T-helper 1 cell treated with Interleukin-12 subunit alpha and Interleukin-12 subunit beta and Interleukin-4 antibody, amounts not matched to agents 30 μg/mL and 1 μg/mL, for 36 hours (primary cell): Measurements from ENCODE around the gene SLC9A7.
"Not testable (repeated sequence)": the region's sequence is repeated elsewhere in the genome, so short reads cannot be mapped to it uniquely, and the experiment has no call there.

Experiments used
- H3K27ac Mint-ChIP-seq: one replicate; pipeline ENCODE4 v1.8.0; 2021; ENCODE audit warnings: mild to moderate bottlenecking, mixed read lengths
- H3K27me3 Mint-ChIP-seq: one replicate; pipeline ENCODE4 v1.8.0; 2021; ENCODE audit warnings: low read depth, mixed read lengths
- H3K36me3 Mint-ChIP-seq: one replicate; pipeline ENCODE4 v1.8.0; 2021; ENCODE audit warnings: low read depth, mixed read lengths
- H3K4me1 Mint-ChIP-seq: one replicate; pipeline ENCODE4 v1.8.0; 2021; ENCODE audit warnings: low read depth, mixed read lengths
- H3K4me3 Mint-ChIP-seq: one replicate; pipeline ENCODE4 v1.8.0; 2021; ENCODE audit warnings: mild to moderate bottlenecking, moderate library complexity, mixed read lengths
- H3K9me3 Mint-ChIP-seq: one replicate; pipeline ENCODE4 v1.8.0; 2021; ENCODE audit warnings: mixed read lengths

The SLC9A7 gene

GRCh38 chrX:46733226-46733625, 25.7 kb downstream of the SLC9A7 start:
- peaks cover 11% of the 10 kb centered on the region for H3K4me1 Mint-ChIP-seq
- H3K4me3 Mint-ChIP-seq = no peak overlapping the region
- no peaks in the 10 kb centered on the region for H3K27me3 Mint-ChIP-seq
- no peak overlapping the region for H3K27ac Mint-ChIP-seq
- H3K36me3 Mint-ChIP-seq = peaks cover 12% of the 10 kb centered on the region
- peaks cover 31% of the 10 kb centered on the region for H3K9me3 Mint-ChIP-seq

DNA sequence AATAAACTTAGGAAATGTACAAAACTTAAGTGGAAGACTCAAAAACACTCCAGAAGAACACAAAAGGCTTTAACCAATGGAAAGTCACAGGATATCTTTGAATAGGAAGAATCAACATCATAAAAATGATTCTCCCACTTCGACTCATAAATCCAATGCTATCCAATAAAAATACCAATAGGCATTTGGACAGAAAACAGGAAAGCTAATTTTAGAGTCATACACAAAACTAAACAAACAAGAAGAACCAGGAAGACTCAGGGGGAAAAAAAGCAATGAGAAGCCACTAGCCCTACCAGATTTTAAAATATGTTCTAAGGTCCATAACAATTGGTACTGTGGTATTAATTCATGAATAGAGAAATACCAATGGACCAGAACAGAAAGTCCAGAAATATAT, 28.2 kb downstream of the SLC9A7 start:
- peaks cover 18% of the 10 kb centered on the region for H3K9me3 Mint-ChIP-seq
- no peak overlapping the region for H3K4me3 Mint-ChIP-seq
- H3K36me3 Mint-ChIP-seq = peaks cover 3% of the 10 kb centered on the region
- no peak overlapping the region for H3K27ac Mint-ChIP-seq
- peaks cover 11% of the 10 kb centered on the region for H3K4me1 Mint-ChIP-seq
- H3K27me3 Mint-ChIP-seq = no peaks in the 10 kb centered on the region

GRCh38 chrX:46727441-46727840, 31.5 kb downstream of the SLC9A7 start:
- H3K4me1 Mint-ChIP-seq = peaks cover 4% of the 10 kb centered on the region
- peaks cover 7% of the 10 kb centered on the region for H3K36me3 Mint-ChIP-seq
- H3K4me3 Mint-ChIP-seq = no peak overlapping the region
- no peaks in the 10 kb centered on the region for H3K27me3 Mint-ChIP-seq
- H3K27ac Mint-ChIP-seq = no peak overlapping the region
- no peaks in the 10 kb centered on the region for H3K9me3 Mint-ChIP-seq

DNA sequence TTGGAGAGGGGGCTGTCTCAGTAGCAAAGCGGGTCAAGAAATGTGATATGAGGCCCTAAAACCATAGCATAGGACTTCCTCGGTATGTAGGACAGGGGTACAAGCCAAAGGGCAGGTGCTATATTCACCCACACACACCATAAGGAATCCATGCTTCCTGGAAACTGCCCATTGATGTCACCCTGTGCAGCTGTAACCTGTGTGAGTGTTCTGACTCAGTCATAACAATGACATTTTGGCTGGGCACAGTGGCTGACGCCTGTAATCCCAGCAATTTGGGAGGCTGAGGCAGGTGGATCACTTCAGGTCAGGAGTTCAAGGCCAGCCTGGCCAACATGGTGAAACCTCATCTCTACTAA, 35.4 kb downstream of the SLC9A7 start:
- H3K27me3 Mint-ChIP-seq, H3K4me1 Mint-ChIP-seq, H3K4me3 Mint-ChIP-seq, H3K36me3 Mint-ChIP-seq, H3K27ac Mint-ChIP-seq, H3K9me3 Mint-ChIP-seq: not testable (repeated sequence)

DNA sequence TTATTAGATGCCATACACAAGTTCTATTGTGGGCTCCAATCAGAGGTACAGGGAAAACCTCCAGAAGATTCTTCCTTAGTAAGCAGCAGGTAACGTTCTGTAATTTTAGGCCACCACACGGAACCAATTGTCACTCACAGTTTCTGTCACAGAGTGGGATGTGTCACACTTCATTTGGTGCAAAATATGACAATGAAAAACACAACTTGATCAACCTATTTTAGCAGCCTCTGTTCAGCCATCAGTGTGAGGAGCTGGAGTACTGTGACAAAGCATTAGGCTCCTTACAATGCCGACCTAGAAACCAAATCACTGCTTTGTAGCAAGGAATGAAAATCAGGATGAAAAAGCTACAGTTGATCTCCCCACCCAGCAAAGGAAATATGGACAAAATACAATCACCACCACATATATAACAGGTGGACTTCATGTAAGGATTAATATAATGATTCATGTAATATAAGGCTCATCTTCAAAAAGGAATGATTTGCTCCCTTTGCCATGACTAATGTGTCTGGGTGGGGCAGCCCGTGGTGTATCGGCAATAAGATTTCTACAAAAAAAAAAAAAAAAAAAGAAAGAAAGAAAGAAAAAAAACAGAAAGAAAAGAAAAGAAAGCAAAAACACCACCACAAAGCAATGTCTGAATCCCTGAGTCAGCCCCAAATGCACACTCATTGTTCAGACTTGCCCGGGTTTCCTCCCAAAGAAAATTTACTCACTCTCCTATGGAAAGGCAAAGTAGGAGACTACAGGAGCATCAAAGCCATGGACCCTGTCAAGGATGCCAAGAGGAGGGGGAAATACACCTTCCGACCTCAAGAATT, 36.0 kb downstream of the SLC9A7 start:
- peaks cover under 1% of the 10 kb centered on the region for H3K9me3 Mint-ChIP-seq
- H3K4me1 Mint-ChIP-seq = peaks cover 4% of the 10 kb centered on the region
- H3K27me3 Mint-ChIP-seq = no peaks in the 10 kb centered on the region
- no peak overlapping the region for H3K27ac Mint-ChIP-seq
- H3K4me3 Mint-ChIP-seq = no peak overlapping the region
- H3K36me3 Mint-ChIP-seq = peaks cover 4% of the 10 kb centered on the region

DNA sequence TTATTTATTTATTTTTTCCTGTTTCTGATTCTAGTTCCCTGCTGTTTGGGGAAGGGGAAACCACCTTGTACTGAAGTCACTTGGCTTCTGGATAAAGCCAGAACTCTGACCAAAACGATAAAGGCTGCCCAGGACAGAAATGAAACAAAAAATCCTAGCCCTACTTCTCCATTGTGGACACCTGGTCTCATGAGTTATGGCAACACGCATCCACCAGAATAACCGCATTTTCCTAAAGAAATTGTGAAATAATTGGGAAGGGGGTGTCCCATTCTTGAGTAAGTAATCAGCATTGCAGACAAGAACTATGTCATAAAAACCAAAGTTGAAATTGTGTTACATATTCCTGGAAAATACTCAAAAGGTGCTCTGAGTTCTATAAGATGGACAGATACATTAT, 42.1 kb downstream of the SLC9A7 start:
- no peaks in the 10 kb centered on the region for H3K27me3 Mint-ChIP-seq

DNA sequence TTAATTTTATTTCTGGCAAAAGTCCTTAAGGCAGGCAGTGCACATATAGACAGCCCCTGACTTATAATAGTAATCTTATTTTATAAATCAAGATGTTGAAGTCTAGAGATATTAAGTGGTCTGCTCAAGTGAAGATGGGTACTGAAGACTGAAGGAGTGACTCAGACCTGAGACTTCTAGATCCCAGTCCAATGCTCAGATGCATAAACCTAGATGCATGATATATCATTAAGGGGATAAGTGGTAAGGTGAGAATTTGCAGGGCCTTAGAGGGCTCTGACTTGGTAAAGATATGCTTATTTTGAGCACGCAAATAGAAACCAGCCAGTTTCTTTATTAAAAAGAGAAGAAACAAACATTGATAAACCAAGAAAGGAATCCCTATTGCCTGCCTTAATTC, 42.9 kb downstream of the SLC9A7 start:
- peaks cover 9% of the 10 kb centered on the region for H3K9me3 Mint-ChIP-seq
- no peaks in the 10 kb centered on the region for H3K27me3 Mint-ChIP-seq
- H3K4me1 Mint-ChIP-seq = peaks cover 28% of the 10 kb centered on the region
- H3K36me3 Mint-ChIP-seq = peaks cover 5% of the 10 kb centered on the region
- H3K4me3 Mint-ChIP-seq = no peak overlapping the region
- no peak overlapping the region for H3K27ac Mint-ChIP-seq

More for the DNA sequence above, 42.1 kb downstream of the SLC9A7 start:
- no peak overlapping the region for H3K27ac Mint-ChIP-seq
- no peak overlapping the region for H3K4me3 Mint-ChIP-seq
- peaks cover 20% of the 10 kb centered on the region for H3K4me1 Mint-ChIP-seq
- peaks cover 2% of the 10 kb centered on the region for H3K36me3 Mint-ChIP-seq
- peaks cover 4% of the 10 kb centered on the region for H3K9me3 Mint-ChIP-seq

GRCh38 chrX:46715530-46715929, 43.4 kb downstream of the SLC9A7 start:
- no peaks in the 10 kb centered on the region for H3K27me3 Mint-ChIP-seq
- H3K4me1 Mint-ChIP-seq = peaks cover 32% of the 10 kb centered on the region
- H3K4me3 Mint-ChIP-seq = no peak overlapping the region
- H3K27ac Mint-ChIP-seq = no peak overlapping the region
- H3K9me3 Mint-ChIP-seq = peaks cover 9% of the 10 kb centered on the region
- H3K36me3 Mint-ChIP-seq = peaks cover 5% of the 10 kb centered on the region

GRCh38 chrX:46713672-46714490, 45.0 kb downstream of the SLC9A7 start:
- Mint-ChIP-seq H3K4me1 (peaks cover 43% of the 10 kb centered on the region), H3K4me3 (no peak overlapping the region), H3K36me3 (peaks cover 6% of the 10 kb centered on the region), H3K9me3 (peaks cover 9% of the 10 kb centered on the region), H3K27ac (peak overlapping the region; percentile 70), H3K27me3 (no peaks in the 10 kb centered on the region)

GRCh38 chrX:46712764-46713163, 46.2 kb downstream of the SLC9A7 start:
- H3K36me3 Mint-ChIP-seq = peaks cover 10% of the 10 kb centered on the region
- H3K4me3 Mint-ChIP-seq = no peak overlapping the region
- H3K27me3 Mint-ChIP-seq = no peaks in the 10 kb centered on the region
- H3K4me1 Mint-ChIP-seq = peaks cover 43% of the 10 kb centered on the region
- no peak overlapping the region for H3K27ac Mint-ChIP-seq
- H3K9me3 Mint-ChIP-seq = peaks cover 10% of the 10 kb centered on the region

DNA sequence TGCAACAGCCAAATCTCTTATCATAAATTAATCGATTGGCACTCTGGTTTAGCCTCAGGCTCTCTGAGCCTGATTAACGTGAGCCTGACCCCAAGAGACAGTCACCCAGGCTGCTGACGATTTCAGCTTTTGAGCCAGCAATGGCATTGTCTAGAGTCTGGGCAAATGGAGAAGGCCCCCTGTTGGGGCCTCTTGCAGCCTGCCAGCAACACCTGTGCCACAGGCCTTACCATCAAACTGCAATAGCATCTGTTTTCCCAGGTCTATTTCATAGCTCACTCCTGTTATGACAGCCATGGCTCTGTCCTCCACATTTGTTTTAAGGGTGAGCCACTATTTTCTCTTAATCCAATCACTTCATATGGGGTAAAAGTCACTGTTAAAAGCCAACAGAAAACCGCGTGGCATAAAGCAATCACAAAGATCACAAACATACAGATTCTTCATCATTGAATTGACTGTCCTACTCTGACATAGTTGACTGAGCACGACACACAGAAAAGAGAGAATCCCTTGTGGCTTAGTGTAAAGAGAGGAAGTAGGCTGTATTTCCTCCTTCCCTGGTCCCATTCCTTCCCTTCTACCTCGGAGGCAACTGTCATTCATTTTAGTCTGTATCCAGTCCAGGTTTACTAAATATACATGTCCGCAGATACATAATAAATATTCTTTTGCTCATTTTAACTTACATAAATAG, 47.8 kb downstream of the SLC9A7 start:
- Mint-ChIP-seq H3K4me1 (peaks cover 43% of the 10 kb centered on the region), H3K9me3 (peaks cover 8% of the 10 kb centered on the region), H3K27ac (peak overlapping the region; percentile 78), H3K4me3 (peak overlapping the region; percentile 16), H3K36me3 (peaks cover 12% of the 10 kb centered on the region), H3K27me3 (no peaks in the 10 kb centered on the region)

DNA sequence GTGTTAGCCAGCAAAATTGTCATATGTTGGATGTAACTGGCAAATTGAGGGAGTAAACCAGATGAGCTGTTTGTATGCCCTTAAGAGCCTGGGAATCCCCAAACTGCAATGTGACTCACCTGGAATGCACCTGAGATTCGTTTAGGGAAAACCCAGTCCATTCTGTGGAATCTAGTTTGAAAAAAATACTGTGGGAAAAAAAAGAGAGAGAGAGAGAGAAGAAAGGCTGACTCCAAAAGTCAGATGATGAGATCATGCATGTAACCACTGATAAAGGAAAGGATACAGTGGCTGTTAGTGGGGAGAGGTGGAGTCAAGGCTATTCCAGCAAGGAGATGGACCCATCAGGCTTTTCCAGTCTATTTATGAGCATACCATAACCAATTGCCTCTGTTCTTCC, 48.5 kb downstream of the SLC9A7 start:
- no peaks in the 10 kb centered on the region for H3K27me3 Mint-ChIP-seq
- H3K27ac Mint-ChIP-seq = peak overlapping the region; percentile 64
- H3K4me1 Mint-ChIP-seq = peaks cover 47% of the 10 kb centered on the region
- H3K9me3 Mint-ChIP-seq = peaks cover 8% of the 10 kb centered on the region
- peaks cover 12% of the 10 kb centered on the region for H3K36me3 Mint-ChIP-seq
- peak overlapping the region; percentile 33 for H3K4me3 Mint-ChIP-seq

- no peak overlapping the region for H3K4me3 Mint-ChIP-seq
- H3K36me3 Mint-ChIP-seq = peaks cover 12% of the 10 kb centered on the region
- peaks cover 8% of the 10 kb centered on the region for H3K9me3 Mint-ChIP-seq
- H3K27me3 Mint-ChIP-seq = no peaks in the 10 kb centered on the region
- H3K27ac Mint-ChIP-seq = no peak overlapping the region
- peaks cover 60% of the 10 kb centered on the region for H3K4me1 Mint-ChIP-seq
Observed at GRCh38 chrX:46707274-46707965, 51.5 kb downstream of the SLC9A7 start.

DNA sequence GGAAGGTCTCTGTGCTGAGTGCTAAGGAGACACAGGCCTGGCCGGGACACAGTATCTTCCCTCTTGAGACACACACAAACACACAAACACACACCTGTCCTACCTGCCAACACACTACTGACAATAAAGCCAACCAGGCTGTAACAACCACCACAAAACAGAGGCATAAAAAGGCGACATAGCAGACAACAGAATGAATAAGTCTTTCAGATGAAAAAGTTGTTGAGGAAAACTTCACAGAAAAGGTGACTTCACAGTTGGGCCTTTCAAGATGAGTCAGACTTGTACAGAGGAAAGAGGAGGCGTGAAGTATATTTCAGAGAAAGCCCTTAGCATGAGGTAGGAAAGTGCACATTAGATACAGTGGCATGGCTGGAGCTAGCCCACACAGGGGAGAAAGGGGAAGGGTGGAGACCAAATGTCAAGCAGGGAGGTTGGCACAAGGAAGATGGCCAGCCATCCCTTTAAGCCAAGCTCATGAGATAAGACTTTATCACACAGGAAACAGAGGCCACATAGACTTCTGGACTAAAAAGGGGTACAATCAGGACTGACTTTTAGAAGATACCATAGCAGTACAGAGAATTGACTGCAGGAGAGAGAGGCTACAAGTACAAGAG, 54.0 kb downstream of the SLC9A7 start:
- Mint-ChIP-seq H3K27ac (peak overlapping the region; percentile 88), H3K36me3 (peaks cover 11% of the 10 kb centered on the region), H3K27me3 (no peaks in the 10 kb centered on the region), H3K9me3 (peaks cover 3% of the 10 kb centered on the region), H3K4me3 (peak overlapping the region; percentile 38), H3K4me1 (peaks cover 42% of the 10 kb centered on the region)
